Activated naive CD4-positive, alpha-beta T cell treated with anti-CD3 and anti-CD28 coated beads, Interleukin-2, amount 50 U/mL, for 24 hours (primary cell): ENCODE measurements around the gene PLB1.

ENCODE experiments used
- H3K27ac Mint-ChIP-seq: one replicate; pipeline ENCODE4 v1.8.0; 2021; ENCODE audit warnings: mild to moderate bottlenecking, mixed read lengths
- H3K27me3 Mint-ChIP-seq: one replicate; pipeline ENCODE4 v1.8.0; 2021; ENCODE audit warnings: mixed read lengths
- H3K36me3 Mint-ChIP-seq: one replicate; pipeline ENCODE4 v1.8.0; 2021; ENCODE audit warnings: mixed read lengths
- H3K4me1 Mint-ChIP-seq: one replicate; pipeline ENCODE4 v1.8.0; 2021; ENCODE audit warnings: mixed read lengths
- H3K4me3 Mint-ChIP-seq: one replicate; pipeline ENCODE4 v1.8.0; 2021; ENCODE audit warnings: mild to moderate bottlenecking, mixed read lengths
- H3K9me3 Mint-ChIP-seq: one replicate; pipeline ENCODE4 v1.8.0; 2021; ENCODE audit warnings: mixed read lengths

Gene PLB1

DNA sequence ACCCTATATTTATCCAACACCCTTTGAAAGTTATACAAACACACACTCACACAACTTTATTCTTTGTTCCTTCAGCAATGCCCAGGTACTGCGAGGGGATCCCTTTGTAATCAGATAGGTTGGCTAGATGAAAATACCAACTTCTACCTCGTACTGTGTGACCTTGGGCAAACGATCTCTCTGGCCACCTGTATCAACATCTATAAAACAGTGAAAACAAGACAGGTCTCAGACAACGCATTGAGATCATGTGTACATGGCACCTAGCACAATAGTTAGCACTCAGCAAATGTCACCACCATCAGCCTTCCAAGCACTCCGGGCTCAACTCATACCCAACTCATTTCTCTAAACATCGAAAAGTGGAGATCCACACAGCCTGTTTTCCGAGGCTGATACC, 137.3 kb downstream of the PLB1 start:
- Mint-ChIP-seq H3K4me3 (no peak overlapping the region), H3K27me3 (no peaks in the 10 kb centered on the region), H3K4me1 (peaks cover 4% of the 10 kb centered on the region), H3K36me3 (no peaks in the 10 kb centered on the region), H3K27ac (no peak overlapping the region), H3K9me3 (no peaks in the 10 kb centered on the region)

DNA sequence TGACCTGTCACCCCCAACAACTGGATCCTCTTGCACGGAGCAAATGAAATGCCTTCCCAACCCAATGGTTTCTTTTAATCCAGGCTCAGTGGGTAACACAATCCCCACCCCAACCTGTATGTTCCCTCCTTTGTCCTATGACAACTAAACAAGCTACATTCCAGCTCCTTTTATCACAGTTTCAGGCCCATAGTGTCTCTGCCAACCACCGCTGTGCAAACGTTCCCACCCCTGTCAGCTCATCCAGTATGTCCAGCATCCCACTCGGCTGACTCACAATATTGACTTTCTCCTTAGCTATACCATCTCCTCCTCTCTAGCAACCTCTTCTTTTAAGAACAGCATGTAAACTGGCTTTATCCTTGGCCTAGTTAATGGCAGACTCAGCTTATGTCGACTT, 137.9 kb downstream of the PLB1 start:
- Mint-ChIP-seq H3K4me3 (no peak overlapping the region), H3K27me3 (no peaks in the 10 kb centered on the region), H3K9me3 (no peaks in the 10 kb centered on the region), H3K27ac (no peak overlapping the region), H3K36me3 (no peaks in the 10 kb centered on the region), H3K4me1 (peaks cover 4% of the 10 kb centered on the region)

DNA sequence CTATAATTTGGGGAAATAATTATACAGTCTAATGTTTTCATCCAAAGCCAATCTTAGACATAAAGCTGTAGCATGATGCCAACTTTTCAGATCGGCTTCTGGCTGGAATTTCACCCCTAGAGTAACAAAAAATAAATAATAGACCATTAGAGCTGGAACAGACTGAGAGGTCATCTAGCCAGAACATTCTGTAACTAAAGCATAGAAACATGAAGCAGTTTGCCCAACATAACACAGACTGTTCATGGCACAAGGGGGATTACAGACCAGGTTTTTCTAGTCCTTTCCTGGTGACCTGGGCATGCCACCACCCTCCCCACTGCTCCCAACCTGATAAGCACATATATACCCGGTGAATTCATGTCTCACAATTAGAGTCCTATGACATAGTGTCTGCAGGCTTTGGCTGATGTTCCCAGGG, 139.3 kb downstream of the PLB1 start:
- no peaks in the 10 kb centered on the region for H3K27me3 Mint-ChIP-seq
- peaks cover 8% of the 10 kb centered on the region for H3K4me1 Mint-ChIP-seq
- no peak overlapping the region for H3K27ac Mint-ChIP-seq
- no peak overlapping the region for H3K4me3 Mint-ChIP-seq
- H3K9me3 Mint-ChIP-seq = no peaks in the 10 kb centered on the region
- no peaks in the 10 kb centered on the region for H3K36me3 Mint-ChIP-seq

DNA sequence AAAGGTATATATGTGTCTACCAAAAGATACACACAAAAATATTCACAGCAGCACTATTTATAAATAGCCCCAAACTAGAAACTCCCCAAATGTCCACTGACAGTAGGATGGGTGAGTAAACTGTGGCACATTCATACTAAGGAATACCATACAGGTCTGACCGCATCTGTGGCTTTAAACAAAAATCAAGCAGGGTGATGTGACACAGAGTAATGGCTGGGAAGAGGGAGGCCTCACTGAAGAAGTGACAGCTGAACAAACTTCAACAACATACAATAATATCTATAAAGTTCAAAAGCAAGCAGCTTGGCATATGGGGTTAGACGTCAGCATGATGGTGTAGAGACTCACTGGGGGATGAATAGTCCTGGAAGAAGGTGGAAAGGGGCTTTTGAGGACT, 140.6 kb downstream of the PLB1 start:
- H3K9me3 Mint-ChIP-seq = no peaks in the 10 kb centered on the region
- no peaks in the 10 kb centered on the region for H3K27me3 Mint-ChIP-seq
- H3K27ac Mint-ChIP-seq = no peak overlapping the region
- H3K36me3 Mint-ChIP-seq = no peaks in the 10 kb centered on the region
- peaks cover 4% of the 10 kb centered on the region for H3K4me1 Mint-ChIP-seq
- no peak overlapping the region for H3K4me3 Mint-ChIP-seq

DNA sequence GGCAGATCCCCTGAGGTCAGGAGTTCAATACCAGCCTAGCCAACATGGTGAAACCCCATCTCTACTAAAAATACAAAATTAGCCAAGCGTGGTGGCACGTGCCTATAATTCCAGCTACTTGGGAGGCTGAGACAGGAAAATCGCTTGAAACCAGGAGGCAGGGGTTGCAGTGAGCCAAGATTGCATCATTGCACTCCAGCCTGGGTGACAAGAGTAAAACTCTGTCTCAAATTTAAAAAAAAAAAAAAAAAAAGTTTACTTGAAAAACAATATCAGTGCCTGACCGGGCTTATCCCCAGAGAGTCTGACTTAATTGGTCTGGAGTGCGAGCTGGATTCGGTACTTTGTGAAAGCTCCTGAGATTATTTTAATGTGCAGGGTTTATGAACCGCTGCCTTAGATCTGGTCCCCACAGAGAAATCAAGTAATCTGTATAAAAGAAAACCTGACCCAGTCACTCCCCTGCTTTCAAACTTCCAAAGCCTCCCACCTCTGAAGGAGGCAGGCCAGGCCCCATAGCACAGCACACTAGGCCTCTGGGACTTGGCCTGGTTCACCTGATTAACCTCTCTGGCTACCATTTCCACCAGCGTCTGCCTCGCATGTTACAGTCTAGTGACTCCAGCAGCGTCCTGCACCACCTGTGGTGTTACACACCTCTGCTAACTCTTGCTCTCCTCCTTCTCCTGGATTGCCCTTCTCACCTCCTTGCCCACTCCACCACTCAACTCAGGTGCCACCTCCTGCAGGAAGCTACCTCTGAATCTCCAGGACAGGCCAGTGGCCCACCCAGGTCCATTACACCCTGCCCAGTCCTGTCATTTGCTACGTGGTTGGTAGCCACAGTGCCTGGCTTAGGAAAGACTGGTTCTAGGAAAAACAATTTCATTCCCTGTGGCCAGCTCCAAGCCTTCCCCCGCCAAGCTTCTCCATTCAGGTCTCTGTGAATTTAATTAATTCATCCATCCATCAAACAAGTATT, 141.5 kb downstream of the PLB1 start:
- H3K4me1 Mint-ChIP-seq = peaks cover 12% of the 10 kb centered on the region
- H3K27me3 Mint-ChIP-seq = no peaks in the 10 kb centered on the region
- no peaks in the 10 kb centered on the region for H3K9me3 Mint-ChIP-seq
- no peak overlapping the region for H3K4me3 Mint-ChIP-seq
- H3K27ac Mint-ChIP-seq = no peak overlapping the region
- no peaks in the 10 kb centered on the region for H3K36me3 Mint-ChIP-seq

DNA sequence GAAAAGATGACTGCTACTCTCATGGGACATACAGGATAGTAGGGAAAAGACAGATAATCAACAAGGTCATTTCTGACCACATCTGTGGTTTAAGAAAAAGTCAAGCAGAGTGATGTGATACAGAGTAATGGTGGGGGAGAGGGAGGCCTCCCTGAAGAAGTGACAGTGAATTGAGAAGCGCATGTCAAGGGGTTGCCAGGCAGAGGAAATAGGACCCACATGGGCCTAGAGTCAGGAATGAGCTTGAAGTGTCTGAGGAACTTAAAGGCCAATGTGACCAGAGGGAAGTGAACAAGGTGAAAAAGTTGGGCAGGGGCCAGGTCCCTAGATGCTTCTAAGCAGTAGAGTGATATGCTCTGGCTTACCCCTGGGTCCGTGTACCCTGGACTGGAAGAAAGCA, 142.2 kb downstream of the PLB1 start:
- H3K4me3 Mint-ChIP-seq = no peak overlapping the region
- H3K27me3 Mint-ChIP-seq = no peaks in the 10 kb centered on the region
- H3K27ac Mint-ChIP-seq = no peak overlapping the region
- H3K4me1 Mint-ChIP-seq = peaks cover 12% of the 10 kb centered on the region
- H3K36me3 Mint-ChIP-seq = no peaks in the 10 kb centered on the region
- H3K9me3 Mint-ChIP-seq = no peaks in the 10 kb centered on the region

DNA sequence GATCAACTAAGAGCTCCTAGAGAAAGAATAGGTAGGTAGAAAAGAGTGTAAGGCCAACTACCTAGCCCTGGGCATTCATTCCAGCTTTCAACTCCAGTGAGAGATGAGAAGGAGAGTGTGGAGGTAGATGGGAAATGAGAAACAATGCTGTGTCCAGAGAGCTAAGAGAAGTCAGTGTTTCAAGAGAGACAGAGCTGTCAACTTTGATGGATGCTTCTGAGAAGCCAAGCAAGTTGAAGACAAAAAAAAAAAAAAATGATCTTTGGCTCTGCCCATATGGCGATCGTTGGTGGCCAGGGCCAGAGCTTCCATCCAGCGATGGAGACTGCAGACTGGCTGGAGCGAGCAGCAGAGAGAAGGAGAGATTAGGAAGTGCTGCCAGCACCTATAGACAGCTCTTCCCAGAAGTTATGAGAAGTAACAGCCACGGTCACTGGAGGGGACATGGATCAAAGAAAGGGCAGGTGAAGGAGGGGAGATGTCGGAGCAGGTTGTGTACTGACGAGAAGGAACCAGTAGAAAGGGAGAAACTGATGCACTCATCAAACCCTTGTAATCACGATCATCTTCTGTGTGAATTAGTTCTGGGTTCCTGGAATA, 143.3 kb downstream of the PLB1 start:
- H3K27ac Mint-ChIP-seq = no peak overlapping the region

DNA sequence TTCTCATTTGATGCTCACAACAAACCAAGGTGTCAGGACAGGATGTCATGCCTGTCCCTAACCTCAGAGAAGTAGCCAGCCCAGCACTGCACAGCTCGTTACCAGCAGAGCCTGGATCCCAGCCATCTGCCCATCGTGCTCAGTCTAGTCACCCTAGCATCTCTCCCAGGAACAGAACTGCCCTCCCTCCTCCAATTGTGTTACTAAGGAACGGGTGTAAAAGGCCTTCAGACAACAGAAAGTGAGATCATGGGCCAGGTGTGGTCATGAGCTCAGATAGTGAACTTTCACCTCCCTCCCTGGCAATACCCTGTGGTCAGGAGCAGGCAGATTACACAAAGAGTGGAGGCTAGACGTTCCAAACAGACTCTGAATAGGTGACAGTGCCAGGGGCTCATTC, 144.0 kb downstream of the PLB1 start:
- Mint-ChIP-seq H3K27ac (no peak overlapping the region), H3K27me3 (no peaks in the 10 kb centered on the region), H3K9me3 (no peaks in the 10 kb centered on the region), H3K36me3 (no peaks in the 10 kb centered on the region), H3K4me3 (no peak overlapping the region), H3K4me1 (peaks cover 12% of the 10 kb centered on the region)

More for the DNA sequence above, 143.3 kb downstream of the PLB1 start:
- no peak overlapping the region for H3K4me3 Mint-ChIP-seq
- no peaks in the 10 kb centered on the region for H3K36me3 Mint-ChIP-seq
- no peaks in the 10 kb centered on the region for H3K27me3 Mint-ChIP-seq
- H3K4me1 Mint-ChIP-seq = peaks cover 12% of the 10 kb centered on the region
- no peaks in the 10 kb centered on the region for H3K9me3 Mint-ChIP-seq

DNA sequence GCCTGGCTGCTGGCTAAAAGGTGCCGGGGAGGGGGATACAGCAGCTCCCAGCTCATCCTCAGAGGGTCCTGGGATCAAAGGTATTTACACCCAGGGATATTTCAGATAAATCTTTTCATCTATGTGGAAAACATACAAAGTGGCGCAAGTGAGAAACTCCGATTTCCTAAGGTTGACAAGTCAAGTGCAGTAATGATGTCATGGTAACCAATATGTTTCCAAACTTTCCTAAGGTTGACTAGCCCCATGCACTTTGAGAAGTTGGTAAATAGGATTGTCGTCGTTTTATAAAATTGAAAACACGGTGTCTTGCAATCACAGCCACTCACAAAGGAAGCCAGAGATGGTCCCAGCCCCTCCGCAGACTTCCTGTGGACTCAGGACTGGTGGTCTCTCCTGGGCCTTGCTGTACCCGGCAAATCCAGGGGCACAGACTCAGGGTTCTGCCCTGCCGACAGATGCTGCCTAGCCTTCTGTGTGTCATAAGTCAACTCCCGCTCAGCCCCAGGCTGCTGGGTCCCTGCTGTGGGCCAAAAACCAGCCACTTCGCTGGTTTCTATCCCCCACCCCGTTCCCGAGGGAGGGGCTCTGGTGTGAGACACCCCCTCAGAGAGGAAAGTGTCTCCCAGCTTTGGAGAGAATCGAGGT, 144.5 kb downstream of the PLB1 start:
- Mint-ChIP-seq H3K9me3 (no peaks in the 10 kb centered on the region), H3K27me3 (no peaks in the 10 kb centered on the region), H3K36me3 (no peaks in the 10 kb centered on the region), H3K4me1 (peaks cover 12% of the 10 kb centered on the region), H3K27ac (no peak overlapping the region), H3K4me3 (no peak overlapping the region)

DNA sequence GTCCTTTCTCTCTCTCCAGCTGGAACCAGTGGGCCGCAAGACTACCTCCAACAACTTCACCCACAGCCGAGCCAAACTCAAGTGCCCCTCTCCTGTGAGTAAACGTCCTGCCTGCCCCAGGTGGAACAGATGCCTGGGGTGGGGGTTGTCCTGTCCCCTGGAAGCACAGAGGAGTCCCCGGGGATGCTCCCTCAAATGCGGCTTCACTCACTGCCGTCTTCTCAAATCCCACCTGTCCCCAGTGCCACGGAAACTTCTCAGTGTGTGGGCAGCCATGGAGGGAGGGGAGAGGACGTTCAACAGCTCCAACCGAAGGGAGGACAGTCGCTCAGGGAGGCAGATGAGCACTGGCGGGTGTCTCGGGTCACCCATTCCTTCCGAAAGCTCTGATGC, 145.0 kb downstream of the PLB1 start:
- Mint-ChIP-seq H3K4me3 (no peak overlapping the region), H3K36me3 (no peaks in the 10 kb centered on the region), H3K27me3 (no peaks in the 10 kb centered on the region), H3K9me3 (no peaks in the 10 kb centered on the region), H3K4me1 (peaks cover 12% of the 10 kb centered on the region), H3K27ac (no peak overlapping the region)

DNA sequence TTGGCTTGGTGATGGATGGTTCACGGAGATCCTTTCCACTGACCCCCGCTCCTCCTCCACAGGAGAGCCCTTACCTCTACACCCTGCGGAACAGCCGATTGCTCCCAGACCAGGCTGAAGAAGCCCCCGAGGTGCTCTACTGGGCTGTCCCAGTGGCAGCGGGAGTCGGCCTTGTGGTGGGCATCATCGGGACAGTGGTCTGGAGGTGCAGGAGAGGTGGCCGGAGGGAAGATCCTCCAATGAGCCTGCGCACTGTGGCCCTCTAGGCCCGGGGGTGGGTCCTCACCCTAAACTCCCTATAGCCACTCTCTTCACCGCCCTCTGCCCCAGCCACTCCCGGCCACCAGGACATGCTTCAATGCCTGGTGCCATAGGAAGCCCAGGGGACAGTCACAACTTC, 146.9 kb downstream of the PLB1 start:
- no peaks in the 10 kb centered on the region for H3K27me3 Mint-ChIP-seq
- peaks cover 12% of the 10 kb centered on the region for H3K4me1 Mint-ChIP-seq
- no peak overlapping the region for H3K27ac Mint-ChIP-seq
- no peak overlapping the region for H3K4me3 Mint-ChIP-seq
- no peaks in the 10 kb centered on the region for H3K9me3 Mint-ChIP-seq
- H3K36me3 Mint-ChIP-seq = no peaks in the 10 kb centered on the region

DNA sequence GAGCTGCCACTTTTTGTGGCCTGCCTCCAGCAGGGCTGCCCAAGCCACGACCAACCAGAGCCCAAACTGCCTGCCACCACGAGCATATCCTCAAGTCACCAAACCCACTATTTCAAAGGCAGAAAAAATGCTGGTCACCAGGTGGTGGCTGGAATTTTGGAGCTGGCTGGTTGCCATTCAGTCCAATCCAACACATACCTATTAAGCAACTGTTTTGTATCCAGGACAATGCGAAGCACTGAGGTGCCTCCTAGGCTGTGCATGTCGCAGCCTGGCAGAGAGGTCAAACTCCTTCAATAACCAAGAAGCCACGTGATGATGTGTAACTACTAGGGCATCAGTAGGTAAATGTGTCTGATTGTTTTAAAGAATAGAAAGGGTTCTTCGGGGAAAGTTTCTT, 147.5 kb downstream of the PLB1 start:
- peaks cover 16% of the 10 kb centered on the region for H3K4me1 Mint-ChIP-seq
- H3K27me3 Mint-ChIP-seq = no peaks in the 10 kb centered on the region
- H3K4me3 Mint-ChIP-seq = no peak overlapping the region
- H3K27ac Mint-ChIP-seq = no peak overlapping the region
- no peaks in the 10 kb centered on the region for H3K36me3 Mint-ChIP-seq
- H3K9me3 Mint-ChIP-seq = no peaks in the 10 kb centered on the region

DNA sequence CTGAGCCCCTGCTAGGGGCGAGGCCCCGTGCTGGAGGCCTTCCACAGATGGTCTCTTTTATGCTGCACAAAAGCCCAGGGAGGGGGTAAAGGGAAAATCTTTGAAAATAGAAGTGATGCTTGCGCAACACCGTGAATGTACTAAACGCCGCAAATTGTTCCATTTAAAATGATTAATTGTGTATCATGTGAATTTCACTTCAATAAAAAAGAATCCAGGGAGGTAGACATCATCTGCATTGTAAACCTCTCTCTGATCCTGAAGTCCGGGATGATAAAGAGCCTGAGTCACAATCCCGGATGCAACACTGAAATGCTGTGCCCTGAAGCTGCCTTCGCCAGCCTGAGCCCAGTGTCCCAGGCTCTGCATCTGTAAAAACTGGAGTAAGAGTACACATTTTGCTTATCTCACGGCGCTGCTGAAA, 148.1 kb downstream of the PLB1 start:
- no peak overlapping the region for H3K27ac Mint-ChIP-seq
- H3K9me3 Mint-ChIP-seq = no peaks in the 10 kb centered on the region
- no peak overlapping the region for H3K4me3 Mint-ChIP-seq
- no peaks in the 10 kb centered on the region for H3K36me3 Mint-ChIP-seq
- no peaks in the 10 kb centered on the region for H3K27me3 Mint-ChIP-seq
- peaks cover 18% of the 10 kb centered on the region for H3K4me1 Mint-ChIP-seq

DNA sequence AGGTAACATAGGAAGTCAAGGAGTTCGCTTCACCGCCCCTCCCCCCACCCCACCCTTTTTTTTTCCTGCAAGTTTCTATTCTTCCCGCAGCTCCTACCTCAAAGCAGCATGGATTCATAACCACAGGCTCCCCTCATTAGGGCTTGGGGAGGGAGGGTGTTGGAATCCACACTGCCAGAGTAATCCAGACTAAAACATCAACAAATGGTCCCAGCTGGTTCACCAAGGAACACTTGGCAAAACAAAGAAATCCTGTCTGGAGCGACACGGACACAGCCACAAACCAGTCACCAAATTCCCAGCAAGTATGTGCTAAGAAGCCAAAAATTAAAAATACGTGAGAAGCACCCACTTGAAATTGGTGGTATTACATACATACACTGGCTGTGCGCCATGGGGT, 148.9 kb downstream of the PLB1 start:
- Mint-ChIP-seq H3K4me1 (peaks cover 24% of the 10 kb centered on the region), H3K27me3 (no peaks in the 10 kb centered on the region), H3K9me3 (no peaks in the 10 kb centered on the region), H3K27ac (no peak overlapping the region), H3K36me3 (no peaks in the 10 kb centered on the region), H3K4me3 (no peak overlapping the region)

DNA sequence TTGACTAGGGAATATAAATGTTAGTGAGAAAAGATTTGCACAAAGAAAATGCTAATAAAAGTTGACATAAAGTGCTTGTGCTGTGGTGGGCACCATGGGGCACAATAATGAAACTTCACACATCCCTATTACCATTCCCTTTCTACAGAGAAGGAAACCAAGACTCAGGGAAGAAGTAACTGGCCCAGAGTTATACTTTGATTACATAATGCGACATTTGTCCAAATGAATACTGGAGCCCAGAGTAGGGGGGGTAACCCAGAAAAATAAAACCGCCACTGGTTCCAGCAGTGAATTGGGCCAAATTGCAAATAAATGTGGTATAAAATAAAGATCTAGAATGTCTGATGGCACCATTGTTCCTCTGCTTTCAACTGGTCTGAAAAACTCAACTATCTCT, 149.7 kb downstream of the PLB1 start:
- Mint-ChIP-seq H3K4me3 (no peak overlapping the region), H3K36me3 (no peaks in the 10 kb centered on the region), H3K27ac (no peak overlapping the region), H3K9me3 (no peaks in the 10 kb centered on the region), H3K27me3 (no peaks in the 10 kb centered on the region), H3K4me1 (peaks cover 29% of the 10 kb centered on the region)

DNA sequence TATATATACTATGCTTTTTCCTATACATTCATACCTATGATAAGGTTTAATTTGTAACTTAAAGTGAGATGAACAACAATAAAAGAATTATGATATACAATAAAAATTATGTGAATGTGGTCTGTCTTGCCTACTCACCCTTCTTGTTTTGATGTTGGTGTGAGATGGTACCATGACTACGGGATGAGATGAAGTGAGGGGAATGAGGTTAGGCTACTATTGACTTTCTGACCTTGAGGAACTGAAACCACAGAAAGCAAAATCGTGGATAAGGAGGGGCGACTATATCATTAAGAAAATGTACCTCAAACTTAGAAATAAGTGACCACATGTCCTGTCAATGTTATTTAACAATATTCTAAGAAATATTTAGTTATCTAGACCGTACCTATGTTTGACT, 151.8 kb downstream of the PLB1 start:
- H3K36me3 Mint-ChIP-seq = no peaks in the 10 kb centered on the region
- H3K27ac Mint-ChIP-seq = no peak overlapping the region
- H3K4me3 Mint-ChIP-seq = no peak overlapping the region
- no peaks in the 10 kb centered on the region for H3K9me3 Mint-ChIP-seq
- H3K27me3 Mint-ChIP-seq = no peaks in the 10 kb centered on the region
- H3K4me1 Mint-ChIP-seq = peaks cover 20% of the 10 kb centered on the region
